Measurements from ENCODE around the gene ST3GAL5.
"Not testable (repeated sequence)": the region's sequence is repeated elsewhere in the genome, so short reads cannot be mapped to it uniquely, and the experiment has no call there.

ST3GAL5 gene

DNA sequence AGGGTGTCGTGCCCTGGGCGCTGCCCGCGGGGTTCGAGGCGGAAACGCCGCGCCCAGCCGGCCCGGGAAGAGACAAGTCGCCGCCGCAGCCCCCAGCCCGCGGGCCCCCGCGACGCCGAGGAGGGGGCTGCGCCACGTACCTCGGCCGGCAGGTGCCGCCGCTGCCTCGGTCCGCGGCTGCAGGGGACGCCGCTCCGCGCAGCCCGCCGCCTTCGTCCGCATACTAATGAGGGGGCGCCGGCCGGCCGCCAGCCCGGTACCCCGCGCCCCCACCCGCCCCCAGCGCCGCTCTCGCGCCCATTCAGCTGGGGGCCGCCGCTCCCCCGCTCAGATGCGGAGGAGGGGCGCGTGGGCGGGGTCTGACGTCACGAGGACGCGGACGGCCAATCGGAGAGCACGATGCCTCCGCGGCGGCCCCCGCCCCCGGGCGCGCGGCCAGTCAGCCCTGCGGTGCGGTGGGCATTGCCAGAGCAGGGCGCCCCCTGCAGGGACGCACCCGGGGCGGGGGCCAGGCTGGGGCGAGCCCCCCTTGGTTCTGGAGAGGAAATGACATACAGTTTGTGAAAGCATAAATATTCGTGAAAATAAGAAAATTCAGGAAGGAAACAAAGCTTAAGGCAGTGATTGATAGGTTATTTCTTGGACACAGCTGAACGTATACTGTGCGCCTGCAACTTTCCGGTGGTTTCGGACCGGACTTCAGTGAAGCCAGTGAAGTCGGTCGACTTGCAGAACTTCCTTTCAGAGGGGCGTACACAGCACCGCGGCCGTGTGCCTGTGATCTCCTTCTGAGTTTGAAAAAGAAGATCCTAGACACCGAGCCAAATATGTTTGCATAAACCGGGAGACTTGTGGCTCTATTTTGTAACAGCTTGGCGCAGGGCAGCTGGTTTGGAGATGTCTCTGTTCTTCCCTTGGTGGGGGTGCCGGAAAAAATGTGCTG, at the start of gene ST3GAL5:
Gene ST3GAL5 (minus strand): TSS at position 307 of the 943 bp plus-strand sequence. CDS start 85 bp downstream, at position 222.
- DNase-seq: peak; percentile 92

DNA sequence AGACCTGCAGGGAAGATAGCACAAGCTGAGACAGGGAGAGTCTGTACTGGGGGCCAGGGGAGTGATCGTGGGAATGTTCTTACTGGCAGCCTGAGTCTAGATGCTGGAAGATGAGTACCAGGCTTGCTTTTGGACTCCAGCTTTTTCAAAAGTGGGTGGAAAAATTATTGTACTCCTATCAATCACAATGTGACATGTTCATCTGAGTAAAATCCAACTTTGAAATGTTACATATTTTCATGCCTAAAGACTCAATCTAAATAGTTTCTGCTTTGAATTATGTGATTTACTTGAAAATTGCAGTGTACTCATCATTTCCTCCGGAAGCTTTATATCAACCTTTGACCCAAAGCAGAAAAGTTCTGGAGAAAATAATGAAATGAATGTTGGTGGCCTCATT, 49.7 kb upstream of the ST3GAL5 start:
- DNase-seq: no peak

DNA sequence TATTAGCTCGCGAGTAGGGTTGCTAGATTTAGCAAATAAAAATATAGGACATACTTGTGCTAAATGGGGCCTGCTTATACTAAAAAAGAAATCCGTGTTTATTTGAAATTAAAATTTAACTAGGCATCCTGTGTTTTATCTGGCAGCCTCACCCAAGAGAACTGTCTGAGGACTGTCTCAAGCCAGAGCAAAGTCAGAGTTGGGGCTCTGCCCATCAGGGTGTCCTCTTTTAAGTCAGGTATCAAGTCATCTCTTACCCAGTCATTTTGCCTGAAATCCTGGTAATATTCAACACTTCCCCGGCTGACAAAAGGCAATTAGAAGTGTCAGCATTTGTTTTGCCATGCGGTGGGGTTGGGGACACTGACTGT, 48.3 kb upstream of the ST3GAL5 start:
- DNase-seq: no peak

DNA sequence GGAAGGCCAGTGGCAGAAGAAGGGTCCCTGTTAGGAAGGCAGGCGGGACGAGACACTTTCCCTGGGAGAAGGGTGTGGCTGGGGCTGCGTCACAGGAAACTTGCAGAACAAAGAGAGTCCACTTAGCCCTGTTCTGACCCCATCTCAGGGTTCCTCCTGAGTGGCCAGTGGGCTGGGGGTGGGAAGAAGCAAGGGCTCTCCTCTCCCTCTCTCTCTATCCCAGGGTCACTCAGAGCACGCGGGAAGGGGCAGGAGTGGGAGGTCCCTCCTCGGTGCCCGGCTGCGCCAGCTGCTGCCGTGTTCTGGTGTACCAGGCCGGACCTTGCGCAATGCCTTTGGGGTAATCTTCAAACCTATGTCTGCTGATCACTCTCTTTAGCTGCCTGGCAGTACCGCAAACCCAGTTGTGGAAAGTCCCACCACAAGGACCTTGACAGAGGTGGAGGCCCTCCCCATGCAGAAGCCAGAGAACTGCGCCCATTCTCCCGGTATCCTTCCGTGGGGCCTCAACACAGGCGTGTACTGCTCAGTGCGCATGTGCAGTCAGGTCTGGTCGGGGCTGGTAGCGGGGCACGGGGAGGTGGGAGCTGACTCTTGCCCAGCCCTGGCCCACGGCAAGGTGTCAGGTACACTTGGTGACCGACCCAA, 47.8 kb upstream of the ST3GAL5 start:
- no peak for DNase-seq

DNA sequence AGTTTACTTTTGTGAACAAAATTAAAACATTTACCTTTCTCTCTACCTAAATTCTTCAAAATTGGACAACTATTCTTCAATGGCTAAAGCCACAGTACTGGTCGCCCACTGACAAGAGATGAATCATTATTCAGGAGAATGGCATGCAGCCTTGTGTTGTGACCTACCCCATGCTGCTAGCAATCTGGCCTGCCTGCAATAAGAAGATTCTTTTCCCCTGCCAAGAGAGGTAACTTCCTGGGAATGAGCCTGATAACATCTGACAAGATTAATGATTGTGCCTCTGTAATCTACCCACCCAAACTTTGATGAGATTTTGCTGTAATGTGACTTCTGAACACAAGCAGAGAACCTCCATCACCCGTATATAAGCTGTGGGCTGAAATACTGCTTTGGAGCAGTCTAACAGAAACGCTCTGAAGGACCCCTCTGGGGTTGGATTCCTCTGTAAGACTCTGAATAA, 47.0 kb upstream of the ST3GAL5 start:
- no peak for DNase-seq

DNA sequence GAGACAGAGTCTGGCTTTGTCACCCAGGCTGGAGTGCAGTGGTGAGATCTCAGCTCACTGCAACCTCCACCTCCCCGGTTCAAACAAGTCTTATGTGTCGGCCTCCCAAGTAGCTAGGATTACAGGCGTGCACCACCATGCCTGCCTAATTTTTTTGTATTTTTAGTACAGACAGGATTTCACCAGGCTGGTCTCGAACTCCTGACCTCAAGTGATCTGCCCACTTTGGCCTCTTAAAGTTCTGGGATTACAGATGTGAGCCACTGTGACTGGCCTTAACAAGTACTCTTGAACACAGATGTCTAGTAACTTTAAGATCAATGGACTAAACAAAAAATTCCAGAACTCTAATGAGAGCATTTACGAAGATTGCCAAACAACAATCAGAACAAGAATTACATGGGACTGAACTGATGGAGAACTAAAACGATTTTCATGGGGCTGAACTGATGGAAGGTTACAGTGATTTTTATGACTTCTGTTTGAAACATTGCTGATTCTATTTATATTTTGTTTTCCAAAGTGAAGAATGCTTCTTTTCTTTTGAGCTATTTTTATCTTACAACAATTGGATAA, 46.5 kb upstream of the ST3GAL5 start:
- no peak for DNase-seq

DNA sequence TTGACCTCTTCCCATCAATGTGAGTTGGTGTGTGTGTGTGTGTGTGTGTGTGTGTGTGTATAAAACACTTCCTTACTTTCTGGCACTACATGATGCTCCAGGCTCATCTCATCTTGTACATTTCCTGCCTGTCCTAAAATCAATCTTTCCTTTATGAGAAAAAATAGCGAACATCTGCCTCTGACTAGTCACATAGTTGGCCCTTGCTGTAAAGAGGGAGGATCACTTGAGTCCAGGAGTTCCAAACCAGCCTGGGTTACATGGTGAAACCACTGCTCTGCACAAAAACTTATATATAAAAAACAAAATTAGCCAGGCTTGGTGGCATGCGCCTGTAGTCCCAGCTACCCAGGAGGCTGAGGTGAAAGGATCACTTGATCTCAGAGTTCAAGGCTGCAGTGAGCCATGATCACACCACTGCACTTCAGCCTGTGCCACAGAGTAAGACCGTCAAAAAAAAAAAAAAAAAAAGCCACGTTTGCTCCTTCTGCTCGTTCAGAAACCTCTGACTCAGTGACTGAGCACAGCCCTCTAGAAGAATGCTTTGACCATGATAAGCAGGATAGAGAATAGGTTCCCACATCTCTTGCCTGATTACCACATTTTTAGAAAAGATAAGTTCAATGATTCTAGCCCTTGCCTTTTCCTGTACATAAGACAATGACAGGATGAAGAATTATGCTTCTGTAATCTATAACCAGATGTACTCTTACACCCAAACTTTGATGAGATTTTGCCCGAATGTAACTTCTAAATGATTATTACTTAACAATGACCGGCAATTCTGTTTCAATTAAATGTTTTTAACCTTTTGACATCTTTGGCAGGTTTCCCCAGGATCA, 45.2 kb upstream of the ST3GAL5 start:
- no peak for DNase-seq

DNA sequence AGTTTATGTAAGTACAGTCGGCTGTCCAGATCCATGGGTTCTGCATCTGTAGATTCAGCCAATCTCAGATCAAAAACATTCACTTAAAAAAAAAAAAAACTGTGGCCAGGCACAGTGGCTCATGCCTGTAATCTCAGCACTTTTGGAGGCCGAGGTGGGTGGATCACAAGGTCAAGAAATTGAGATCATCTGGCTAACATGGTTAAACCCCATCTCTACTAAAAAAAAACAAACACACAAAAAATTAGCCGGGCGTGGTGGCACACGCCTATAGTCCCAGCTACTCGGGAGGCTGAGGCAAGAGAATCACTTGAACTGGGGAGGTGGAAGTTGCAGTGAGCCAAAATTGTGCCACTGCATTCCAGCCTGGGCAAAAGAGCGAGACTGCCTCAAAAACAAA, 42.4 kb upstream of the ST3GAL5 start:
- DNase-seq: not testable (repeated sequence)

DNA sequence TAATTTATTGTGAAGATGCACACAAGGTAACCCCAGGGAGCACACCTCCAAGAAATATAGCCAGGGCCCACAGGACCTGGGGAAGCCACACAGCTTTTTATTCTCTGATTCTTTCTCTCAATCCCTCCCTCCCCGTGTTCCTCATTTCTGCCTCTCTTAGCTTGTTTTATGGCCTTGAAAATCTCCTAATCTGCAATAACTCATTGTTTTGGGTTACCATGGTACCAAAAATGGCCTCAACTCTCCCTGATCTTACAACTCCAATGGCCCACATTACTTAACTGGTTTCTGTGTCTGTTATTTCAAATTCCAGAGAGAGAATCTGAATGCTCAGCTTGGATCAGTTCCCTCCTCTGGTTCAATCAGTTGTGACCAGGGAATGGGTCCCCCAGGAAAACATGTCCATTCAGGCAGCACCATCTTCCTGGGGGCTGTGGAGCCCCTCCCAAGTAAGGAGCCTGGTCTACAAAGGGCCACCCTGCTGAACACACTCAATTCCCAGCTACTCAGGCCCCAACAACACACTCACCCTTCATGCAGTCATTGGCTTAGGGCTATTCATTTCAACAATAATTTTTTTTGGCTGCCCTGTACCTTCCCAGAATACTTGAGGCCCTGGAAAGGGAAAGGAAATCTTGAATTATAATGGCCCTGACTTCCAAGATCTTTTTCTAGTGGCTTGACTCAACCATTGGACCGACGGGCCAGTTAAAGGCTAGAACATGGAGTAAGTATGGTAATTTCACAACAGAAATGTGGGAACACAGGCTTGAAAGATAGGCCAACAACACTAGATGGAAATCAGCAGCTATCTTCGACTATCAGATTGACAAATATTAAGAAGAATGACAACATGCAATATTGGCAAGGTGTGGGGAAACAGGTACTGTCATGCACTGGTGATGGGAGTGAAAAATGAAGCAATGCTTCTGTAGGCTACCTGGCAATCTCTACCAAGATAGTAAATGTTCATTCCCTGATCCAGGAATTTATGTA, 41.6 kb upstream of the ST3GAL5 start:
- no peak for DNase-seq

DNA sequence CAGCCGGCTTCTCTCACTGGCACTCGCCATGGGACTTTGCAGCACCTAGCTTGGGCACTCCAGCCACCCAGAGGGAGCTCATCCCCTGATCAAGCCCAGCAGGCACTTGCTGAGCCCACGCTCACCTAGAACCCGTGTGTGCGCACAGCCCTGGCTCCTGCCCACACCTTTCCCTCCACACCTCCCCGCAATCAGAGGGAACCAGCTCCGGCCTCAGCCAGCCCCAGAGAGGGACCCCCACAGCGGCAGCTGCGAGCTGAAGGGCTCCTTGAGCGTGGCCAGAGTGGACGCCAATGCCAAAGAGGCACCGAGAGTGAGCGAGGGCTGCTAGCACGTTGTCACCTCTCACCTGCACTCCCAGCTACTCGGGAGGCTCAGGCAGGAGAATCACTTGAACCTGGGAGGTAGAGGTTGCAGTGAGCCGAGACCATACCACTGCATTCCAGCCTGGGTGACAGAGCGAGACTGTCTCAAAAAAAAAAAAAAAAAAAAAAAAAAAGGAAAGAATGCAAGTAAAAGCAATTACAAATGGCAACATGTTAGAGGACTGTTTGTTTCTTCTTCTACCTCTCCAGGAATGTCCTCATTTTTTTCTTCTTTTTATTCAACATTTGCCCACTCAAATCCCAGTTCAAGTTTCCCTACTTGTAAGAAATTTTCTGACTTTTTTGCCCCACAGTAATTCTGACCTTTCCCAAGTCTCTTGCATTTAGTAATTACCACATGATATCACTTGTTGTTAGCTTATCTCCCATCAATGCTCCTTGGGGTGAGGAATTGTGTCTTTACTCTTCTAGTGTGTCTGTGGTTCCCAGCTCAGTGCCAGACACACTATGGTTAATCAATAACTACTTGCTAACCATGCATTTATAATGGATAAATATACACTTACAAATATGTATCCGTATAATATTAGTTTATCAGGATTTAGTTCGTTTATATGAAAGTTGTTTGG, 40.6 kb upstream of the ST3GAL5 start:
- no peak for DNase-seq

DNA sequence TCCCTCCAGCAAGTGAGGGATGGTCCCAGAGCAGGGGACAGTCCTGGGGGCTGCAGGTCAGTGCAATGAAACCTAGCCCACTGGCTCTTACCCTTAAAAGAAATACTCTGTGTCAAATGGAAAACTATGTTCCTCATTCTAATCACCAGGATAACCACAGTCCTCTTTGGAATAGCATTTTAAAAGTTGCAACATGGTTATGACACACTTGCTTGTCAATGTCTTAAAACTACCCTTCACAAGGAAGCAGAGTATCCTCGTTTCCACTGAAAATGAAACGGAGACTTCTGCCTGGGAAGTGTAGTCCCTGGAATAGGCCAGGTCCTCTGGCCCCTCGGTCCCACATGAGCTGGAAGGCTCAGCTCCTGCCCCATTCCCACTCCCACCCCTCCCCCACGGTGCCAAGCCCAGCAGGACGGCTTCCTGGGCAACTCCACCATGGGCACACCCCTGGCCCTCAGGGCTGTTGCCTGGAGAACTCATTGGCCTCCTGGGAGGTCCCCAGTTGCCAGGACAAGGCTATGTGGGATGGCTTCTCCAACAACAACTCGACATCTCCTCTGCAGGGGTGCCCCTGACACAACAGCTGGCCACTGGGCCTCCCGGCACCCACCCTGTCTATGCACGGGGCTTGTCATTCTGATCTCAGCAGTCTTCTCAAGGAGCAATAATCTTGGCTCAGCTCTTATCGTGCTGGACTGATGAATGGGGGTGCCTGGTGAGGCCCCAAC, 38.3 kb upstream of the ST3GAL5 start:
- no peak for DNase-seq

DNA sequence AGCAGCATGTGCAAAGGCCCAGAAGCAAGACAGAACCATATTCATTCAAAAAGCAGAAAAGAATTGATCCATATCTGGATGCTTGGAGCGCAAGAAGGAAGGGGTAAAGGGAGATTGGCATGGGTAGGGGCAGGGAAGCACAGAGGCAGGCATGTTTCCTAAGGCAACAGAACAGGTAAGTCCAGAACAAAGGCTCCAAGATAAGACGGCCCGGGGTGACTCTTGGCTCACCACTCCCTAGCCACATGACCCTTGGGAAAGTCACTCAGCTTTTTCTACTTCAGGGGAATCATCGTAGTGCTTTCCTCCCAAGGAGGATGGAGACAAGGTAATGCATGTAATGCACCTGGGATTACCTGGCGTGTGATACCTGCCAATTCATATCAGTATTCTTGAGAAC, 37.7 kb upstream of the ST3GAL5 start:
- DNase-seq: no peak

DNA sequence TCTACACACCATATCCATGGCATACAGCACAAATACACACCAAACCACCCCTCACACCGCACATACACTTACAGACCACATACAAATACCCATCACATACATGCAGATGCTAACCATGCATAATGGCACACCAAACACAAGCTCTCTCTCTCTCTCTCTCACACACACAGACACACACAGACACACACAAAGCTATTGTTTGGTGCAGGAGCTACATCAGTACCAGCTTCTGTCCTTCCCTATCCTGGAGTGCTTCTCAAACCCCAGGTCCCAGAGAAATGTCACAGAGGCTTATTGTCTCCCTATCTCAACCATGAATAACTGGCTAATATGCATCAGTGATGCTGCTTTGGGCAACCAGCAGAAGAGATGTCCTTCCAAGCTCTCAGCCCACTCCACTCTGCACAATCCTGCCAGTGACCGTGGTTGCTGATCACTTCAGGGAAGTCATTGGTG, 36.5 kb upstream of the ST3GAL5 start:
- no peak for DNase-seq

DNA sequence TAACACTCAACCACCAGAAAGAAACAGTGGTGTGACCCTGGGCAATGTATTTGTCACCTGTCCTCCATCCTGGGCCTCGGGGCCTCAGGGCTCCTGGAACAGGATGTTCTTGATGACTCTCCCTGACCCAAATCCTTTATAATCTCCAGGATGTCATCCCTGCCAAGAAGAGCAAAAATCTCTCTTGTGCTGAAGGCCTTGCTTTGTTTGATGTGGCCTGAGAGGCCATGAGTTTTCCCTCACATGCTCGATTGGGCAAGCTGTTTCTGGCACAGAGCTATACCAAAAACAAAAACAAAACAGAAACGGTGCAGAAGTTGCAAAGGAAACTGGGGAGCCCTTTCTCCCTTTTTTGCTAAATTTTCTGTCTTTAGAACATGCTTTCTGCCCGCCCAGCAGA, 35.7 kb upstream of the ST3GAL5 start:
- DNase-seq: no peak

DNA sequence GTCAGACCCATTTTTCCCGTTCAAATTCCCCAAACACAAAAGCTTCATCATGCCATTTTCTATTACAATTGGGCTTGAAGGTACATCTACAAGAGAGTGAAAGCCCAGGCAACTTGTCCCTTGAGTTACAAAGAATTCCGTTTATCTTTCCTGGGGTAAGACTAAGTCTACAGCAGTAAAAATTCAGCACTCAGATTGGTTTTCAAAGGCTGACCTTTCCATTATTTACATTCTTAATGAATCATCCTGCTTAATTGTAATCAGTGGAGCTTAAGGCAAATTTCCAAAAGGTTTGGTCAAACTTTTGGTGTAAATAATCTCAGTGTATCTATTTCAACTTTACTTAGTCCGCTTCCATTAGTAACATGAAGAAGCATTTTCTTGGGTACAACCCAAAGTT, 33.4 kb upstream of the ST3GAL5 start:
- DNase-seq: no peak

DNA sequence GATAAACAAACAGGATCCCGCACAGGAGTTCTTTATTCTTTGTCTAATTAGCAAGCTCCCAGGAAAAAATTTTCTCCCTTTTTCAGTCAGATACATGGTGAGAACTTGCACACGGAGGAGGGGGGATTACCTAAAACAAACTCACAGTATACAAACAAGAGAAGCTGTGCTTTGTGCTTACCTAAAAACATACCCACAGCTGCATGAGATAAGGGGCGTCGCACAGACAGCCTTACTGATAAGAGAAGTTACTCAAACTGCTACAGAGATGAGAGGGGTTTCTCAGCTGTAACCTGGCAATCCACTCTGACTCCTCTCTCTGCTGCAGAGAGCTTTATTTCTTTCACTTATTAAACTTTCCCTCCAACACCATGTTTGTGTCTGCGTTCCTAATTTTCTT, 32.9 kb upstream of the ST3GAL5 start:
- no peak for DNase-seq

DNA sequence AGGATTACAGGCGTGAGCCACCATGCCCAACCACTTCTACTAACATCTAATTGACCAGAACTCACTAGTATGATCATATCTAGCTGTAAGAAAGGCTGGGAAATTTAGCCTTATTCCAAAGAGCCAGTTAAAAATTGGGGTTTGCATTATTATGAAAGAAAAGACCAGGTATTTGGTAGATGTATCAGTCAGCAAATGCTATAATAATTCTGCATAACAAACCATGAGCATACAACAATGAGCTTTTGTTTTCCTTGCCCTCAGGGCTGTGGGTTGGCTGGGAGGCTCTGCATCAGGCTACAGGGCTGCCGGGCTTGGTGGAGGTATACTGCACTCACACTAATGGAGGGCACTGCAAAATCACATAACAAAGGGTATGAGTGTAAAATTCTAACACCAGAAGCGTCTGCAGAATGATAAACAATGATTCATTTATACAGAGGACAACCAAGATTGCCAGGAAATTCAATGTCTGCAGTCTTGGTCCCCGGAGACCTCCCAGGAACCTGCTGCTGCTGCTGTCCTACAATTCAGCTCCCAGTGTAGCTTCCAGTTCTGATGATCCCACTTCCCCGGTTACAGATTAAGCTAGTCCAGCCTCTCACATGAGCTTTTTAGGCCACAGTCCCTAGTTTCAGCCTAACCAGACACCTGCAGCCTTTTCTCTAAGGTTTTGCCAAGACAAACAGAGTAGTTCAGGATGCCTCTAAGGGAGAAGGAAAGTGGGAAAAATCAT, 32.2 kb upstream of the ST3GAL5 start:
- no peak for DNase-seq

DNA sequence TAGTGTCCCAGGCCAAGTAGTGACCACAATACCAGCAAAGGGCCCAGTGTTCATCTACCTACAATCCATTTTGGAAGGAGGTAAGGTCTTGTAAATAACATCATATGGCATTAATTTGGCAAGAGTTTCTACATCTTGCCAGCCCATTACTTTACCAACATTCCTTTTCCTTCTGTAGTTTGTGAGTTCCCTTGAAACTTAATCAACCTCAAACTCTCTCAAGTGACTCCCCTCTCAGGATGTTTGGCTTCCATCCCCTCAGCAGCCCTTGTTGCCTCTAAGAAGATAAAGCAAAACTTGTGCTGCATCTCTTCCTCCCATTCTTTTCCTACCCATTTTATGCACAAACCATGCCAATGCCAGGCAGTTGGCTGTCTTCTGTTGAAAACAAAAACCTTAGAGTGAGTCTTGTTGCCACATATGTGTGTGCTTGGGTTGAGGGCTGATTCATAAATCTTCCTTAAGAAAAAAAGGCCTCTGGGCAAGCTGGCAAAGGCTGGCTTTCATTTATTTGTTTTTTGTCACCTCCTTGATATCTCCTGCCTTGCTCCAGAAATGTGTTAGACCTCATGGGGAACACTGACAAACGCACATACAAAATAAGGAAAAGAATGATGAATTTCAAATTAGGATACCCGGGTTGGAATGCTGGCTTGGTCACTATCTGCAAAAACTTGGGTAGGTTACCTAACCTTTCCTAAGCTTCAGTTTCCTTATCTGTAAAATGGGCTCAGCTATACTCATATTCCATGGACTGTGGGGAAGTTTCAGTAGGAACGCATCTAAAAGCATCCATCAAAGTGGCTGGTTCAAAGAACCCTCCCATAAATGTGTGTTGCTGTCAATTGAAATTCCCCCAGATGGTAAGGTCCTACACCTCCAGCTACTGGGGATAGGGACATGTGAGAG, 29.4 kb upstream of the ST3GAL5 start:
- DNase-seq: no peak

Data from left hindlimb (tissue), 1 donor.